Osteoblast (primary cell): ENCODE measurements around the gene FOSL2. TPM values are rescaled to one million over a fixed set of nuclear protein-coding genes. Genes with fewer than 3 reads are reported as not detected.

Experiments used
- DNase-seq: peaks from one replicate; pipeline ENCODE4 v3.0.0; 2011; ENCODE audit warnings: low spot score, mixed read lengths; ENCODE audit not compliant: insufficient read length; ENCODE audit errors: missing footprints
- H2AFZ ChIP-seq: 2 replicates; pipeline ENCODE4 v1.6.0; 2011; ENCODE audit warnings: mild to moderate bottlenecking, low read length
- H3K27ac ChIP-seq: 2 replicates; pipeline ENCODE4 v1.5.1; 2011; ENCODE audit warnings: mild to moderate bottlenecking, low read depth, low read length, moderate library complexity
- H3K27me3 ChIP-seq: 2 replicates; pipeline ENCODE4 v1.6.0; 2012; ENCODE audit warnings: mild to moderate bottlenecking, control low read depth, inconsistent platforms, low read length, moderate library complexity; ENCODE audit not compliant: insufficient read depth
- H3K36me3 ChIP-seq: 2 replicates; pipeline ENCODE4 v1.5.1; 2011; ENCODE audit warnings: mild to moderate bottlenecking, low read length, control low read depth, moderate library complexity; ENCODE audit not compliant: insufficient read depth
- H3K4me1 ChIP-seq: 2 replicates; pipeline ENCODE4 v1.5.1; 2011; ENCODE audit warnings: mild to moderate bottlenecking, low read length, control low read depth, moderate library complexity; ENCODE audit not compliant: insufficient read depth
- H3K4me2 ChIP-seq: 2 replicates; pipeline ENCODE4 v1.6.0; 2011; ENCODE audit warnings: mild to moderate bottlenecking, low read length; ENCODE audit not compliant: insufficient read depth
- H3K4me3 ChIP-seq: fragments of 200-600 bp; sonication (generic); 3 replicates; pipeline ENCODE4 v1.5.1; 2012; ENCODE audit warnings: mild to moderate bottlenecking, low read length, inconsistent platforms; ENCODE audit not compliant: insufficient read depth
- H3K79me2 ChIP-seq: 2 replicates; pipeline ENCODE4 v1.6.0; 2012; ENCODE audit warnings: mild to moderate bottlenecking, low read length, control low read depth, inconsistent platforms; ENCODE audit not compliant: insufficient read depth
- H3K9me3 ChIP-seq: 2 replicates; pipeline ENCODE4 v1.5.1; 2011; ENCODE audit warnings: low read depth, low read length, control low read depth
- H4K20me1 ChIP-seq: 2 replicates; pipeline ENCODE4 v1.6.0; 2012; ENCODE audit warnings: mild to moderate bottlenecking, low read length, control low read depth; ENCODE audit not compliant: insufficient read depth
- CTCF ChIP-seq: IDR thresholded peaks from 2 replicates; pipeline ENCODE4 v1.5.1; 2011; ENCODE audit warnings: mild to moderate bottlenecking, low read depth, low read length, moderate library complexity; ENCODE audit errors: extremely low read depth
- total RNA-seq: library from RNA; depleted of rRNA; stranded (reverse); fragments of >200 nt; gene quantifications from 2 replicates; pipeline ENCODE4 v1.2.3, GENCODE V29; 2012

FOSL2 gene
- total RNA-seq, 1 donor, result 86.9 TPM

- no peak overlapping the region for H3K4me2 ChIP-seq
- no peaks in the 10 kb centered on the region for H3K79me2 ChIP-seq
- TF ChIP-seq CTCF, result no peak
- H3K4me1 ChIP-seq, result peaks cover 44% of the 10 kb centered on the region
- peak; percentile 97 for DNase-seq
- no peaks in the 10 kb centered on the region for H3K27me3 ChIP-seq
- H3K9me3 ChIP-seq, result no peaks in the 10 kb centered on the region
- H4K20me1 ChIP-seq, result no peaks in the 10 kb centered on the region
- peak overlapping the region; percentile 67 for H3K27ac ChIP-seq
- no peaks in the 10 kb centered on the region for H3K36me3 ChIP-seq
- H2AFZ ChIP-seq, result no peak overlapping the region
- H3K4me3 ChIP-seq, result no peak overlapping the region
These were observed 33.2 kb upstream of the FOSL2 start for GRCh38 chr2:28359222-28360057.

- Histone ChIP-seq H3K9me3 (no peaks in the 10 kb centered on the region), H4K20me1 (no peaks in the 10 kb centered on the region), H3K27me3 (no peaks in the 10 kb centered on the region), H3K79me2 (no peaks in the 10 kb centered on the region), H3K27ac (peak overlapping the region; percentile 67), H3K36me3 (no peaks in the 10 kb centered on the region), H3K4me2 (no peak overlapping the region), H2AFZ (no peak overlapping the region), H3K4me1 (peaks cover 43% of the 10 kb centered on the region), H3K4me3 (no peak overlapping the region)
- no peak for TF ChIP-seq CTCF
- peak; percentile 86 for DNase-seq
These were observed 32.5 kb upstream of the FOSL2 start for GRCh38 chr2:28360058-28360717.

GRCh38 chr2:28360718-28361293 lies 31.9 kb upstream of the FOSL2 start:
- Histone ChIP-seq H3K36me3 (no peaks in the 10 kb centered on the region), H2AFZ (no peak overlapping the region), H3K27ac (peak overlapping the region; percentile 67), H3K4me1 (peaks cover 37% of the 10 kb centered on the region), H3K4me3 (no peak overlapping the region), H3K9me3 (no peaks in the 10 kb centered on the region), H4K20me1 (no peaks in the 10 kb centered on the region), H3K4me2 (peak overlapping the region; percentile 1), H3K27me3 (no peaks in the 10 kb centered on the region), H3K79me2 (no peaks in the 10 kb centered on the region)
- no peak for TF ChIP-seq CTCF
- peak; percentile 90 for DNase-seq
